Cardiac muscle cell (in vitro differentiated cells and primary cell): ENCODE results near the gene RHCE. TPM values are rescaled to one million over a fixed set of nuclear protein-coding genes. Genes with fewer than 3 reads are reported as not detected.

Experiments used
- DNase-seq, 2 donors: peaks; one replicate each; pipeline versions ENCODE4 v3.0.0 to v3.0.0-alpha.2; 2010 to 2017; ENCODE audit warnings: low read depth in 1 of 2, low spot score in 1 of 2
- H3K27ac ChIP-seq: fragments of 200-600 bp; sonication (generic); 2 replicates; pipeline ENCODE4 v1.5.1; 2016
- H3K27me3 ChIP-seq: fragments of 200-600 bp; sonication (generic); 2 replicates; pipeline ENCODE4 v1.6.0; 2016; ENCODE audit warnings: control low read depth
- H3K36me3 ChIP-seq: fragments of 200-600 bp; sonication (generic); 2 replicates; pipeline ENCODE4 v1.5.1; 2016; ENCODE audit warnings: control low read depth
- H3K4me1 ChIP-seq: fragments of 200-600 bp; sonication (generic); 2 replicates; pipeline ENCODE4 v1.8.1; 2017; ENCODE audit warnings: low read depth, mild to moderate bottlenecking, mixed run types
- H3K4me3 ChIP-seq: fragments of 200-600 bp; sonication (generic); 2 replicates; pipeline ENCODE4 v1.5.1; 2016; ENCODE audit warnings: mild to moderate bottlenecking
- H3K9me3 ChIP-seq: fragments of 200-600 bp; sonication (generic); 2 replicates; pipeline ENCODE4 v1.5.1; 2017; ENCODE audit warnings: low read depth, mild to moderate bottlenecking, control low read depth
- polyA plus RNA-seq: library from polyadenylated mRNA; unstranded; fragments of >200 nt; fragmentation: Nextera tagmentation; extraction: Ambion mirVana; gene quantifications from 2 replicates; pipeline ENCODE4 v1.2.1, GENCODE V29; 2016
- total RNA-seq: library from RNA; depleted of rRNA; stranded (reverse); fragments of >200 nt; gene quantifications from 2 replicates; pipeline ENCODE4 v1.2.3, GENCODE V29; 2016
- TF ChIP-seq, protein P1 (sequence below): IDR thresholded peaks from 2 replicates; pipeline ENCODE4 v1.5.1; 2012; ENCODE audit warnings: low read depth, mild to moderate bottlenecking, low read length

RHCE gene
- total and polyA plus RNA-seq, 2 experiments from 2014 or later: 2.1 to 4.9 TPM

DNA sequence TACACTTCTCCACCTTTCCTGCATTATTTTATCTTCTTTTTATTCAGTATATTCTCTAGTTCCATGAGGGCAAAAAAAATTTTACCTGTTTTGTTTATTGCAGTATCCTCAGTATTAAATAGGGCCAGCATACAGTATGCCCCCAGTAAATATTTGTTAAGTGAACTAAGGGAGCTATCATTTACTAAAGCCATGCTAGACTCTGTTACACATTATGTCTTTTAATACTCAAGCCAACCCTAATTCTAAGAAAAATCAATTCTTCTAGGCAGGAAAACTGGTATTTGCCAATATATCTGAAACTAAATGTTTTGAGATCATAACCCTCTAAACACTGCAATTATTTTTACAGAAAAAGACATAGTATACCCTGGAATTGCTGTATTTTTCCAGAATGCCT, 64.2 kb downstream of the RHCE start:
- TF ChIP-seq, protein P1, sequence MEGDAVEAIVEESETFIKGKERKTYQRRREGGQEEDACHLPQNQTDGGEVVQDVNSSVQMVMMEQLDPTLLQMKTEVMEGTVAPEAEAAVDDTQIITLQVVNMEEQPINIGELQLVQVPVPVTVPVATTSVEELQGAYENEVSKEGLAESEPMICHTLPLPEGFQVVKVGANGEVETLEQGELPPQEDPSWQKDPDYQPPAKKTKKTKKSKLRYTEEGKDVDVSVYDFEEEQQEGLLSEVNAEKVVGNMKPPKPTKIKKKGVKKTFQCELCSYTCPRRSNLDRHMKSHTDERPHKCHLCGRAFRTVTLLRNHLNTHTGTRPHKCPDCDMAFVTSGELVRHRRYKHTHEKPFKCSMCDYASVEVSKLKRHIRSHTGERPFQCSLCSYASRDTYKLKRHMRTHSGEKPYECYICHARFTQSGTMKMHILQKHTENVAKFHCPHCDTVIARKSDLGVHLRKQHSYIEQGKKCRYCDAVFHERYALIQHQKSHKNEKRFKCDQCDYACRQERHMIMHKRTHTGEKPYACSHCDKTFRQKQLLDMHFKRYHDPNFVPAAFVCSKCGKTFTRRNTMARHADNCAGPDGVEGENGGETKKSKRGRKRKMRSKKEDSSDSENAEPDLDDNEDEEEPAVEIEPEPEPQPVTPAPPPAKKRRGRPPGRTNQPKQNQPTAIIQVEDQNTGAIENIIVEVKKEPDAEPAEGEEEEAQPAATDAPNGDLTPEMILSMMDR: no peak
- no peaks in the 10 kb centered on the region for H3K4me1 ChIP-seq
- no peak overlapping the region for H3K4me3 ChIP-seq
- H3K9me3 ChIP-seq: no peaks in the 10 kb centered on the region
- peaks cover 54% of the 10 kb centered on the region for H3K36me3 ChIP-seq
- H3K27me3 ChIP-seq: no peaks in the 10 kb centered on the region
- no peak overlapping the region for H3K27ac ChIP-seq
- DNase-seq: no peak

DNA sequence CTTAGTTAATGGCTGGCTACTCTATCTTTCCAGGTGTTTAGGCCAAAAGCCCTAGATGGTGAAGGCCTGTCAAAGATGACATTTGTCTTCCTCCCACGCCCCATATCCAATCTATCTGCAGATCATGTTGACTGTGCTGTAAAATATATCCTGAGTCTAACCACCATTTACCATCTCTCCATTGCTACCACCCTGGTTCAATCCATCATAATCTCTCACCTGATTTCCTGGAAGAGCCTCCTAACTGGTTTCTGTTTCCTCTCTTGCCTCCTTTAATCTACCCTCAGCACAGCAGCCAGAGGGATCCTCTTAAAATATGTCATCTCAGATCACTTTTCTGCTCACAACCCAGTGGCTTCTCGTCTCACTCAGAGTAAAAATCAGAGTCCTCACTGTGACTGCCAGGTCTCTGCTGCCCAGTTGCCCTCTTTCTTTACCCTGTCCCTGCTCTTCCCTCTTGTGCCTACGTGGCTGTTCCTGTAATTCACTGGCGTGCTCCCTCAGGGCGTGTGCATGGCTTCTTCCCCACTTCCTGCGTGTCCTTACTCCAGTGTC, 64.7 kb downstream of the RHCE start:
- H3K4me3 ChIP-seq: no peak overlapping the region
- H3K36me3 ChIP-seq: peaks cover 48% of the 10 kb centered on the region
- DNase-seq: no peak
- peak overlapping the region; percentile 51 for H3K27ac ChIP-seq
- TF ChIP-seq, protein P1: no peak
- H3K4me1 ChIP-seq: no peaks in the 10 kb centered on the region
- H3K9me3 ChIP-seq: no peaks in the 10 kb centered on the region
- no peaks in the 10 kb centered on the region for H3K27me3 ChIP-seq

- Histone ChIP-seq H3K4me1 (no peaks in the 10 kb centered on the region), H3K36me3 (peaks cover 38% of the 10 kb centered on the region), H3K27me3 (no peaks in the 10 kb centered on the region), H3K27ac (no peak overlapping the region), H3K4me3 (no peak overlapping the region), H3K9me3 (no peaks in the 10 kb centered on the region)
- TF ChIP-seq, protein P1: no peak
- no peak for DNase-seq
Observed at GRCh38 chr1:25349606-25350005, 71.0 kb downstream of the RHCE start.

GRCh38 chr1:25347556-25347955, 73.1 kb downstream of the RHCE start:
- no peaks in the 10 kb centered on the region for H3K9me3 ChIP-seq
- H3K4me3 ChIP-seq: no peak overlapping the region
- no peaks in the 10 kb centered on the region for H3K4me1 ChIP-seq
- no peak for DNase-seq
- no peaks in the 10 kb centered on the region for H3K27me3 ChIP-seq
- no peak overlapping the region for H3K27ac ChIP-seq
- peaks cover 29% of the 10 kb centered on the region for H3K36me3 ChIP-seq
- TF ChIP-seq, protein P1: no peak

GRCh38 chr1:25343872-25344271, 76.8 kb downstream of the RHCE start:
- peaks cover 20% of the 10 kb centered on the region for H3K36me3 ChIP-seq
- peak in 1 of 2 donors; percentile 79 for DNase-seq

More at GRCh38 chr1:25343872-25344271, 76.8 kb downstream of the RHCE start:
- no peak overlapping the region for H3K27ac ChIP-seq
- peaks cover 4% of the 10 kb centered on the region for H3K4me1 ChIP-seq
- H3K27me3 ChIP-seq: no peaks in the 10 kb centered on the region
- TF ChIP-seq, protein P1: no peak
- H3K4me3 ChIP-seq: no peak overlapping the region
- H3K9me3 ChIP-seq: no peaks in the 10 kb centered on the region
